T-cell (primary cell): ENCODE data around the gene FLACC1. TPM values are rescaled to one million over a fixed set of nuclear protein-coding genes. Genes with fewer than 3 reads are reported as not detected.
"Not testable (repeated sequence)": the region's sequence is repeated elsewhere in the genome, so short reads cannot be mapped to it uniquely, and the experiment has no call there.

Experiments
- ATAC-seq, 4 experiments: fragments of 200-7000 bp in 3 of 4; fragments of 150-1000 bp in 1 of 4; cut with Tn5 transposase; replicated peaks in 1 of 4; 1 replicate in 3 of 4; 2 replicates in 1 of 4; pipeline ENCODE4 v1.10.0; 2021; ENCODE audit warnings: moderate library complexity in 3 of 4, mild to moderate bottlenecking in 2 of 4, moderate number of reproducible peaks in 1 of 4
- CTCF ChIA-PET, 2 donors: fragments of 300-600 bp; sonication (Branson Sonifier 250); formaldehyde crosslinking; loops; one replicate each; lab custom pipeline; 2022; ENCODE audit warnings: antibody characterized with exemption in 2 of 2; lab: Charles Lee
- POLR2A ChIA-PET, 2 donors: fragments of 300-600 bp; sonication (Branson Sonifier 250); formaldehyde crosslinking; loops; one replicate each; lab custom pipeline; 2022; ENCODE audit warnings: antibody characterized with exemption in 2 of 2; lab: Charles Lee
- DNase-seq, 35 experiments: peaks; one replicate each; pipeline versions ENCODE4 v3.0.0 to v3.0.0-alpha.2; 2013 to 2023
- H3K27ac ChIP-seq: one replicate; pipeline ENCODE4 v1.5.1; 2013; ENCODE audit warnings: low read length
- H3K27me3 ChIP-seq, 2 experiments: replicated peaks in 1 of 2; 1 replicate in 1 of 2; 2 replicates in 1 of 2; pipeline versions ENCODE4 v1.6.1 to v1.7.0; 2013; ENCODE audit warnings: low read length in 1 of 2, mixed read lengths in 1 of 2; ENCODE audit not compliant: control insufficient read depth in 2 of 2, insufficient read depth in 2 of 2; ENCODE audit errors: extremely low read depth in 1 of 2
- H3K36me3 ChIP-seq, 2 donors: 1 replicate in 1 of 2; 2 replicates in 1 of 2; pipeline versions ENCODE4 v1.6.1 to v1.7.0; 2013; ENCODE audit warnings: low read length in 1 of 2; ENCODE audit not compliant: control insufficient read depth in 2 of 2, insufficient read depth in 1 of 2; ENCODE audit errors: extremely low read depth in 1 of 2
- H3K4me1 ChIP-seq, 2 experiments: 1 replicate in 1 of 2; 2 replicates in 1 of 2; pipeline versions ENCODE4 v1.6.1 to v1.7.0; 2013; ENCODE audit warnings: low read length in 2 of 2, mixed read lengths in 1 of 2; ENCODE audit not compliant: insufficient read depth in 2 of 2, control insufficient read depth in 1 of 2; ENCODE audit errors: extremely low read depth in 1 of 2
- H3K4me3 ChIP-seq, 2 donors: 1 replicate in 1 of 2; 2 replicates in 1 of 2; pipeline versions ENCODE4 v1.5.1 to v1.7.0; 2013; ENCODE audit warnings: mild to moderate bottlenecking in 2 of 2, low read length in 1 of 2, moderate library complexity in 1 of 2; ENCODE audit not compliant: control insufficient read depth in 1 of 2; ENCODE audit errors: extremely low read depth in 1 of 2
- H3K9me3 ChIP-seq: 2 replicates; pipeline ENCODE4 v1.7.0; 2013
- H3K27ac Mint-ChIP-seq, 2 donors: one replicate each; pipeline ENCODE4 v1.8.0; 2020 to 2021; ENCODE audit warnings: mild to moderate bottlenecking in 2 of 2, mixed read lengths in 2 of 2
- H3K27me3 Mint-ChIP-seq, 2 donors: one replicate each; pipeline ENCODE4 v1.8.0; 2021 to 2022; ENCODE audit warnings: mixed read lengths in 2 of 2
- H3K36me3 Mint-ChIP-seq: one replicate; pipeline ENCODE4 v1.8.0; 2021; ENCODE audit warnings: mixed read lengths
- H3K4me1 Mint-ChIP-seq, 3 donors: one replicate each; pipeline ENCODE4 v1.8.0; 2020 to 2022; ENCODE audit warnings: mixed read lengths in 3 of 3, mild to moderate bottlenecking in 1 of 3
- H3K4me3 Mint-ChIP-seq, 3 donors: one replicate each; pipeline ENCODE4 v1.8.0; 2020 to 2022; ENCODE audit warnings: mild to moderate bottlenecking in 3 of 3, mixed read lengths in 3 of 3, moderate library complexity in 3 of 3
- H3K9me3 Mint-ChIP-seq, 3 donors: one replicate each; pipeline ENCODE4 v1.8.0; 2020 to 2022; ENCODE audit warnings: mixed read lengths in 3 of 3
- WGBS: methylation state at CpG from one replicate; pipeline ENCODE4 v1.1.5; 2013; ENCODE audit warnings: missing lambda C conversion rate; ENCODE audit not compliant: insufficient coverage; 5-methylcytosine and 5-hydroxymethylcytosine counted together
- total RNA-seq, 35 experiments: library from RNA in 6 of 35; stranded (reverse) in 6 of 35; fragments of 120-200 nt in 1 of 35; gene quantifications; one replicate each; pipeline versions ENCODE4 v1.2.1 to v1.2.4 and lab custom pipeline; 2013 to 2026

The FLACC1 gene
- total RNA-seq, 5 donors from 2014 or later (not counting 1 experiment from before 2014, with no cell fraction given): 5.3 to 8.4 (median 6.5) TPM

- Histone ChIP-seq H3K27me3 (no peaks in the 10 kb centered on the region), H3K4me3 (no peak overlapping the region), H3K27ac (no peak overlapping the region), H3K9me3 (no peaks in the 10 kb centered on the region), H3K4me1 (peaks cover 9 to 21% of the 10 kb centered on the region in 2 experiments), H3K36me3 (peaks cover 4 to 30% of the 10 kb centered on the region in 2 donors)
- H3K4me3 Mint-ChIP-seq: no peak overlapping the region
- peak overlapping the region; percentile 80 to 82 for H3K27ac Mint-ChIP-seq
- peak in 1 of 4 experiments; percentile 45 for ATAC-seq
- no peaks in the 10 kb centered on the region for H3K27me3 Mint-ChIP-seq
- ChIA-PET CTCF (interaction anchor here (0.6 to 1.6 kb wide), 7 partner anchors 10 to 1303 kb away, joined by 3 to 7 read pairs (median 3); partner anchors contain the start of genes ALS2 (in 1 of the 2), CASP10 (in 1 of the 2) and CASP8 (in 1 of the 2)), POLR2A (interaction anchor here (0.6 to 0.9 kb wide), 3 partner anchors 17 to 23 kb away, joined by 3 to 4 read pairs (median 3); partner anchors contain the start of gene CASP8 (in 1 of the 2))
- H3K9me3 Mint-ChIP-seq: peaks cover 0 to 13% (median 0%) of the 10 kb centered on the region in 3 donors
- DNase-seq: peak in 1 of 35 experiments; percentile 8
- peaks cover 67 to 80% (median 69%) of the 10 kb centered on the region in 3 donors for H3K4me1 Mint-ChIP-seq
- peaks cover 45% of the 10 kb centered on the region for H3K36me3 Mint-ChIP-seq
These were observed 114.4 kb downstream of the FLACC1 start for GRCh38 chr2:201242571-201243277.

GRCh38 chr2:201239167-201239935 lies 117.8 kb downstream of the FLACC1 start:
- H3K27ac Mint-ChIP-seq: peak overlapping the region; percentile 35 to 89
- H3K4me1 Mint-ChIP-seq: peaks cover 66 to 74% (median 70%) of the 10 kb centered on the region in 3 donors
- H3K9me3 Mint-ChIP-seq: peaks cover 0 to 13% (median 0%) of the 10 kb centered on the region in 3 donors
- Histone ChIP-seq H3K4me1 (peaks cover 31 to 34% of the 10 kb centered on the region in 2 experiments), H3K36me3 (peaks cover 4 to 24% of the 10 kb centered on the region in 2 donors)
- not testable (repeated sequence) for DNase-seq, H3K27me3 Mint-ChIP-seq, H3K27me3 ChIP-seq, ATAC-seq, H3K9me3 ChIP-seq, H3K4me3 ChIP-seq, H3K27ac ChIP-seq
- POLR2A ChIA-PET: interaction anchor here (0.7 to 0.8 kb wide), 3 partner anchors 18 to 1230 kb away, joined by 3 to 4 read pairs (median 3); no protein-coding TSS in a partner anchor
- peaks cover 45% of the 10 kb centered on the region for H3K36me3 Mint-ChIP-seq
- CTCF ChIA-PET: interaction anchor here in 1 of 2 donors (0.7 kb wide), 1 partner anchor 17 kb away, joined by 3 read pairs; no protein-coding TSS in a partner anchor
- WGBS: 60% methylated on average over 1 of the region's 21 CpGs
- H3K4me3 Mint-ChIP-seq: peak overlapping the region; percentile 39 to 60 (median 57)

Other genes starting within 250 kb of the FLACC1 start
- 100 to 1,000 TPM; 188 to 217 (median 208) TPM for gene CFLAR, start 241.2 kb downstream of the FLACC1 start, total RNA-seq
- gene CASP10, start 174.2 kb downstream of the FLACC1 start, total RNA-seq: 10 to 100 TPM; 23.3 to 46.4 (median 29.2) TPM
- gene CASP8, start 96.8 kb downstream of the FLACC1 start, total RNA-seq: 100 to 1,000 TPM; 116 to 306 (median 255) TPM
- gene TRAK2, start 94.1 kb upstream of the FLACC1 start, total RNA-seq: 10 to 100 TPM; 39.5 to 47.9 (median 43.4) TPM
- 10 to 100 TPM; 10.2 to 24.2 (median 18.0) TPM for gene STRADB, start 94.4 kb upstream of the FLACC1 start, total RNA-seq